ENCODE measurements around the gene DYNLT4.
"Not testable (repeated sequence)": the region's sequence is repeated elsewhere in the genome, so short reads cannot be mapped to it uniquely, and the experiment has no call there.

DYNLT4 gene

DNA sequence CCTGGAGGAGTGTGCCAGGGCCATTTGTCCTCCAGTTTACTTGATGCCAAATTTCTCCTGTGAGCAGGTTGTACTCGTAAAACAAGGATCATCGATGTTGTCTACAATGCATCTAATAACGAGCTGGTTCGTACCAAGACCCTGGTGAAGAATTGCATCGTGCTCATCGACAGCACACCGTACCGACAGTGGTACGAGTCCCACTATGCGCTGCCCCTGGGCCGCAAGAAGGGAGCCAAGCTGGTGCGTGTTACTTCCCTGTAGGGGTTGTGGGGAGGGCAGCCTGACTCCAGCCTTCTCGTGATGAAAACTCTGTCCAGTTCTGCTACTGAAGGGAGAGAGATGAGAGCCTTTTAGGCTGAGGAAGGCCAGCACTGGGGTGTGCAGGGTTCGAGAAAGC lies 29.6 kb downstream of the DYNLT4 start:
- no peak for DNase-seq (ENCODE audit: low read depth)
- peak overlapping the region; percentile 95 for H3K4me3 ChIP-seq (replicated peaks; ENCODE audit: low read depth, low read length)
- TF ChIP-seq, protein P1, sequence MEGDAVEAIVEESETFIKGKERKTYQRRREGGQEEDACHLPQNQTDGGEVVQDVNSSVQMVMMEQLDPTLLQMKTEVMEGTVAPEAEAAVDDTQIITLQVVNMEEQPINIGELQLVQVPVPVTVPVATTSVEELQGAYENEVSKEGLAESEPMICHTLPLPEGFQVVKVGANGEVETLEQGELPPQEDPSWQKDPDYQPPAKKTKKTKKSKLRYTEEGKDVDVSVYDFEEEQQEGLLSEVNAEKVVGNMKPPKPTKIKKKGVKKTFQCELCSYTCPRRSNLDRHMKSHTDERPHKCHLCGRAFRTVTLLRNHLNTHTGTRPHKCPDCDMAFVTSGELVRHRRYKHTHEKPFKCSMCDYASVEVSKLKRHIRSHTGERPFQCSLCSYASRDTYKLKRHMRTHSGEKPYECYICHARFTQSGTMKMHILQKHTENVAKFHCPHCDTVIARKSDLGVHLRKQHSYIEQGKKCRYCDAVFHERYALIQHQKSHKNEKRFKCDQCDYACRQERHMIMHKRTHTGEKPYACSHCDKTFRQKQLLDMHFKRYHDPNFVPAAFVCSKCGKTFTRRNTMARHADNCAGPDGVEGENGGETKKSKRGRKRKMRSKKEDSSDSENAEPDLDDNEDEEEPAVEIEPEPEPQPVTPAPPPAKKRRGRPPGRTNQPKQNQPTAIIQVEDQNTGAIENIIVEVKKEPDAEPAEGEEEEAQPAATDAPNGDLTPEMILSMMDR (IDR thresholded peaks at IDR 0.05; ENCODE audit: low read length, missing control alignments), result no peak

DNA sequence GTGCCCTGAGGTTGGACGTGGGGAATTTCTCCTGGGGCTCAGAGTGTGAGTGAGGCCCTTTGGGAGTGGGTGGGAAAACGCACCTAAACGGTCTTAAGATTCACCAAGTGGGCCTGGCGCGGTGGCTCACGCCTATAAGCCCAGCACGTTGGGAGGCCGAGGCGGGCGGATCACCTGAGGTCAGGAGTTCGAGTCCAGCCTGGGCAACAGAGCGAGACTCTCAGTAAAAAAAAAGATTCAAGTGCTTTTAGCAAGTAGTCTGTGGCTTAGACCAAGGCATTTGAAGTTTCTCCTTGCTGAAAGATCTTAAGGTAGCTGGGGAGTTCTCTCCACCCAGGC lies 30.5 kb downstream of the DYNLT4 start:
- H3K4me3 ChIP-seq (replicated peaks; ENCODE audit: low read depth, low read length), result peak overlapping the region; percentile 95
- no peak for DNase-seq (ENCODE audit: low read depth)
- TF ChIP-seq, protein P1 (IDR thresholded peaks at IDR 0.05; ENCODE audit: low read length, missing control alignments), result no peak

DNA sequence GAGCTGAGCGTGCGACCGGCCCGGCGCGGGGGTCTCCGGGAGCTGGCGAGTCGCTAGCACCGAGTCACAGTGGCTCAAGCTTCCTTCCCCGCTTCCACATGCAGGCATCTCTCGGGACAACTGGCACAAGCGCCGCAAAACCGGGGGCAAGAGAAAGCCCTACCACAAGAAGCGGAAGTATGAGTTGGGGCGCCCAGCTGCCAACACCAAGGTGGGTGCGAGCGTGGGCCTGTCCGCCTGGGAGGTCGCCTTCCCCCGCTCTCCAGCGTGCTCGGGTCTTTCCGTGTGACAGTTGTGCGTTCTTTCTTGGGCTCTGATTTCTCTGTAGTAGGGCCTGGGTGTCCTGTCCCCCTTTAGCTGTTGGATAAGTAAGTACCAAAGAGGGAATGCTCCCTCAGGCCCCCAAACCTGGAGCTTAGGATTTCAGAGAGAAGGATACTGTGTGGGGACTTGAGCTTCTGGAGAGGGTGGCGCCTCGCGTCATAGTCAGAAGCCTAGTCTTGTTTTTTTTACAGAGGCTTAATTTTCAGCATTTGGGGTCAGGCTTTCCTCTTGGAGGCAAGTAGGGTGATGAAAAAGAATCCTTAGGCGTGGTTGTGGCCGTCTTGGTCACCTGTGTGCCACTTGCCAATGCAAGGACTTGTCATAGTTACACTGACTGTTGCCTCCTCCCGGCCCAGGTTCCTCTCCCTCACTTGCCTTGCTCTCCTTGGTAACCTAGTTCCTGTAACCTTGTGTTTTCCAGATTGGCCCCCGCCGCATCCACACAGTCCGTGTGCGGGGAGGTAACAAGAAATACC lies 31.0 kb downstream of the DYNLT4 start:
- H3K4me3 ChIP-seq (replicated peaks; ENCODE audit: low read depth, low read length), result peak overlapping the region; percentile 95
- no peak for DNase-seq (ENCODE audit: low read depth)

GRCh38 chr1:44775078-44775929 lies 31.8 kb downstream of the DYNLT4 start, which contains the start of gene RPS8:
Gene RPS8, plus strand, starts transcription at chr1:44775540. Its CDS starts 57 bp downstream, at chr1:44775597.
- peak within 1 kb of the TSS; percentile 95 for H3K4me3 ChIP-seq (replicated peaks; ENCODE audit: low read depth, low read length)
- peak; percentile 94 for DNase-seq (ENCODE audit: low read depth)

More for the DNA sequence above, 31.0 kb downstream of the DYNLT4 start:
- TF ChIP-seq, protein P1 (IDR thresholded peaks at IDR 0.05; ENCODE audit: low read length, missing control alignments), result no peak

GRCh38 chr1:44766421-44766820 lies 40.7 kb downstream of the DYNLT4 start:
- not testable (repeated sequence) for DNase-seq (ENCODE audit: low read depth); H3K4me3 ChIP-seq (replicated peaks; ENCODE audit: low read depth, low read length)

More at GRCh38 chr1:44775078-44775929, 31.8 kb downstream of the DYNLT4 start, which contains the start of gene RPS8:
- TF ChIP-seq, protein P1 (IDR thresholded peaks at IDR 0.05; ENCODE audit: low read length, missing control alignments), result no peak

- TF ChIP-seq, protein P1 (IDR thresholded peaks at IDR 0.05; ENCODE audit: low read length, missing control alignments), result no peak
- DNase-seq (ENCODE audit: low read depth), result no peak
- H3K4me3 ChIP-seq (replicated peaks; ENCODE audit: low read depth, low read length), result no peak overlapping the region
Observed at GRCh38 chr1:44760876-44761275, 46.3 kb downstream of the DYNLT4 start.

DNA sequence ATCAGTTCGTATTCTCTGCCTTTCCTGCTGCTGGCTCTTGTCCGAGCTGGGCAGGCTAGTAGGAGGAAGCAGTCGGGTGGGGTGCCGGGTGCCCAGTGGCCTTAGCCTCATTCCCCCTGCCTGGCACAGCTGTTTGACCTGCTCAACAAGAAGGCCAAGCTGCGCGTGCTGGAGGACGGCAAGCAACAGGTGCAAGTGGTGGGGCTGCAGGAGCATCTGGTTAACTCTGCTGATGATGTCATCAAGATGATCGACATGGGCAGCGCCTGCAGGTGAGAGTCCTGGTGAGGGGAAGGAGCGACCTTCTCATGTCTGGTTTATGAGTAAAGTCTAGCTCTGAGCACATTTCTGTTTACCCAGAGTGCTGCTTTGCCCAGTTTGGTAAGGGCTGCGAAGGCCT lies 48.1 kb downstream of the DYNLT4 start:
- TF ChIP-seq, protein P1 (IDR thresholded peaks at IDR 0.05; ENCODE audit: low read length, missing control alignments), result no peak

More for the DNA sequence above, 48.1 kb downstream of the DYNLT4 start:
- H3K4me3 ChIP-seq (replicated peaks; ENCODE audit: low read depth, low read length), result no peak overlapping the region
- DNase-seq (ENCODE audit: low read depth), result no peak
